GM19240 (cell line): ENCODE data around the gene DNAAF5.
A peak's percentile ranks its signal among the peaks of the same experiment; 100 is the strongest.

ENCODE experiments used
- DNase-seq: peaks from one replicate; pipeline ENCODE4 v3.0.0; 2011; ENCODE audit warnings: low spot score; ENCODE audit not compliant: insufficient read length

Gene DNAAF5

GRCh38 chr7:767941-768731 lies 41.6 kb downstream of the DNAAF5 start:
- DNase-seq, result no peak

- DNase-seq, result no peak
Measured at GRCh38 chr7:768881-769504, 42.5 kb downstream of the DNAAF5 start.

- no peak for DNase-seq
Measured at GRCh38 chr7:770336-770735, 43.8 kb downstream of the DNAAF5 start.

- DNase-seq, result no peak
Measured at GRCh38 chr7:770741-771166, 44.3 kb downstream of the DNAAF5 start.

GRCh38 chr7:771234-772004 lies 44.9 kb downstream of the DNAAF5 start:
- DNase-seq, result no peak

- DNase-seq, result no peak
Measured at GRCh38 chr7:772005-772294, 45.5 kb downstream of the DNAAF5 start.

GRCh38 chr7:772392-772791 lies 45.9 kb downstream of the DNAAF5 start:
- DNase-seq, result no peak

GRCh38 chr7:772861-773621 lies 46.5 kb downstream of the DNAAF5 start:
- no peak for DNase-seq

GRCh38 chr7:773622-773915 lies 47.1 kb downstream of the DNAAF5 start:
- DNase-seq, result no peak

- DNase-seq, result peak; percentile 42
Measured at GRCh38 chr7:774161-775109, 47.9 kb downstream of the DNAAF5 start.

- DNase-seq, result no peak
Measured at GRCh38 chr7:776381-776780, 49.9 kb downstream of the DNAAF5 start.

GRCh38 chr7:776992-777727 lies 50.7 kb downstream of the DNAAF5 start:
- no peak for DNase-seq

- no peak for DNase-seq
Measured at GRCh38 chr7:777728-778078, 51.2 kb downstream of the DNAAF5 start.

- DNase-seq, result no peak
Measured at GRCh38 chr7:778271-778967, 51.9 kb downstream of the DNAAF5 start.

- no peak for DNase-seq
Measured at GRCh38 chr7:778968-779451, 52.5 kb downstream of the DNAAF5 start.

GRCh38 chr7:779480-779879 lies 53.0 kb downstream of the DNAAF5 start:
- DNase-seq, result no peak

GRCh38 chr7:780081-780480 lies 53.6 kb downstream of the DNAAF5 start:
- no peak for DNase-seq

GRCh38 chr7:780516-780915 lies 54.0 kb downstream of the DNAAF5 start:
- DNase-seq, result no peak

- no peak for DNase-seq
Measured at GRCh38 chr7:781186-781849, 54.8 kb downstream of the DNAAF5 start.
